SK-N-SH (cell line): ENCODE results near the gene MAP2K5. TPM values are rescaled to one million over a fixed set of nuclear protein-coding genes. Genes with fewer than 3 reads are reported as not detected.

Source experiments
- CTCF ChIA-PET: fragments of 300-600, 350-600 bp; formaldehyde crosslinking; extraction: SDS; loops from one replicate; lab custom pipeline; 2021; lab: Yijun Ruan, JAX
- POLR2A ChIA-PET: fragments of 350-600 bp; sonication (Branson Sonifier 250); formaldehyde crosslinking; extraction: SDS; loops from one replicate; lab custom pipeline; 2020; ENCODE audit warnings: antibody characterized with exemption, inconsistent platforms; lab: Yijun Ruan, JAX
- DNase-seq: peaks from one replicate; pipeline ENCODE4 v3.0.0; 2012
- H2AFZ ChIP-seq: fragments of 200-600 bp; sonication (generic); 2 replicates; pipeline ENCODE4 v1.8.1; 2016; ENCODE audit warnings: antibody characterized with exemption, mild to moderate bottlenecking, low read depth
- H3F3A ChIP-seq: fragments of 200-600 bp; sonication (generic); replicated peaks from 2 replicates; pipeline ENCODE3; 2016; ENCODE audit warnings: antibody characterized with exemption, mild to moderate bottlenecking; ENCODE audit not compliant: insufficient read depth
- H3K27ac ChIP-seq, 2 experiments: fragments of 200-500 bp in 1 of 2; fragments of 200-600 bp in 1 of 2; sonication (Bioruptor generic) in 1 of 2; sonication (generic), shearing (Covaris generic) in 1 of 2; 2 replicates each; pipeline versions ENCODE4 v1.5.1 to v1.6.1; 2014 to 2016; ENCODE audit warnings: low read depth in 2 of 2, inconsistent platforms in 1 of 2, low read length in 1 of 2, mild to moderate bottlenecking in 1 of 2, mixed read lengths in 1 of 2
- H3K27me3 ChIP-seq: fragments of 200-600 bp; sonication (generic), shearing (Covaris generic); 2 replicates; pipeline ENCODE4 v1.6.1; 2016; ENCODE audit warnings: mixed run types; ENCODE audit not compliant: insufficient read depth
- H3K36me3 ChIP-seq, 2 experiments: fragments of 200-500 bp in 1 of 2; fragments of 200-600 bp in 1 of 2; sonication (Bioruptor generic) in 1 of 2; sonication (generic) in 1 of 2; replicated peaks in 1 of 2; 2 replicates each; pipeline versions ENCODE3 to v1.5.1; 2014 to 2016; ENCODE audit warnings: low read length in 1 of 2, mild to moderate bottlenecking in 1 of 2; ENCODE audit not compliant: insufficient read depth in 2 of 2, control insufficient read depth in 1 of 2
- H3K4me1 ChIP-seq, 2 experiments: fragments of 200-500 bp in 1 of 2; fragments of 200-600 bp in 1 of 2; sonication (Bioruptor generic) in 1 of 2; sonication (generic), shearing (Covaris generic) in 1 of 2; 2 replicates each; pipeline versions ENCODE4 v1.5.1 to v1.6.1; 2014 to 2016; ENCODE audit warnings: low read depth in 1 of 2, low read length in 1 of 2, mixed run types in 1 of 2; ENCODE audit not compliant: insufficient read depth in 2 of 2, control insufficient read depth in 1 of 2
- H3K4me2 ChIP-seq: fragments of 200-600 bp; sonication (generic), shearing (Covaris generic); 2 replicates; pipeline ENCODE4 v1.6.1; 2017; ENCODE audit warnings: mixed run types
- H3K4me3 ChIP-seq, 2 experiments: fragments of 200-500 bp in 1 of 2; fragments of 200-600 bp in 1 of 2; sonication (Bioruptor generic) in 1 of 2; sonication (generic), shearing (Covaris generic) in 1 of 2; 2 replicates each; pipeline versions ENCODE4 v1.5.1 to v1.8.1; 2014 to 2016; ENCODE audit warnings: low read depth in 2 of 2, inconsistent platforms in 1 of 2, low read length in 1 of 2, mild to moderate bottlenecking in 1 of 2, mixed read lengths in 1 of 2, moderate library complexity in 1 of 2
- H3K79me2 ChIP-seq: fragments of 200-600 bp; sonication (generic); 2 replicates; pipeline ENCODE4 v1.8.1; 2017; ENCODE audit warnings: mild to moderate bottlenecking; ENCODE audit not compliant: insufficient read depth
- H3K9ac ChIP-seq: fragments of 200-600 bp; sonication (generic); 2 replicates; pipeline ENCODE4 v1.6.1; 2017; ENCODE audit warnings: mixed run types
- H3K9me2 ChIP-seq: fragments of 200-600 bp; sonication (generic); 2 replicates; pipeline ENCODE4 v1.6.1; 2017; ENCODE audit warnings: mixed run types
- H3K9me3 ChIP-seq: fragments of 200-600 bp; sonication (generic); 2 replicates; pipeline ENCODE4 v1.6.1; 2017; ENCODE audit warnings: mixed run types, mild to moderate bottlenecking, moderate library complexity
- H4K20me1 ChIP-seq: fragments of 200-600 bp; sonication (generic); 2 replicates; pipeline ENCODE4 v1.6.1; 2017; ENCODE audit warnings: mild to moderate bottlenecking, mixed run types; ENCODE audit not compliant: insufficient read depth
- CTCF ChIP-seq: fragments of 200-600 bp; sonication (generic); IDR thresholded peaks from 2 replicates; pipeline ENCODE4 v1.6.1; 2017; ENCODE audit warnings: antibody characterized with exemption, mild to moderate bottlenecking, moderate library complexity
- ELF1 ChIP-seq: IDR thresholded peaks from 2 replicates; pipeline ENCODE4 v1.4.0; 2012
- EP300 ChIP-seq, 2 experiments: IDR thresholded peaks; 2 replicates each; pipeline versions ENCODE4 v1.4.0 to v1.6.1; 2012; ENCODE audit warnings: borderline replicate concordance in 1 of 2, low read depth in 1 of 2, low read length in 1 of 2
- EZH2phosphoT487 ChIP-seq: fragments of 200-600 bp; sonication (generic); IDR thresholded peaks from 2 replicates; pipeline ENCODE4 v1.6.1; 2017; ENCODE audit warnings: low read depth, mixed run types, mild to moderate bottlenecking, antibody characterized with exemption, moderate library complexity, borderline replicate concordance
- FOSL2 ChIP-seq: IDR thresholded peaks from 2 replicates; pipeline ENCODE4 v1.4.0; 2012; ENCODE audit warnings: low read depth, mild to moderate bottlenecking, moderate library complexity, borderline replicate concordance
- GABPA ChIP-seq: IDR thresholded peaks from 2 replicates; pipeline ENCODE4 v1.4.0; 2012; ENCODE audit warnings: low read depth, mild to moderate bottlenecking
- GATA2 ChIP-seq: sonication (generic); formaldehyde crosslinking; IDR thresholded peaks from 2 replicates; pipeline ENCODE4 v1.5.0; 2020; ENCODE audit warnings: mild to moderate bottlenecking, missing genetic modification reagents
- IRF3 ChIP-seq: fragments of 150-350 bp; IDR thresholded peaks from 2 replicates; pipeline ENCODE4 v1.6.1; 2016; ENCODE audit warnings: mild to moderate bottlenecking, low read depth, low read length
- MEF2A ChIP-seq: IDR thresholded peaks from 2 replicates; pipeline ENCODE4 v1.4.0; 2012; ENCODE audit warnings: low read depth, borderline replicate concordance
- NFIC ChIP-seq: IDR thresholded peaks from 2 replicates; pipeline ENCODE4 v1.4.0; 2012; ENCODE audit warnings: borderline replicate concordance
- PBX3 ChIP-seq: IDR thresholded peaks from 2 replicates; pipeline ENCODE4; 2012
- RCOR1 ChIP-seq: fragments of 150-350 bp; IDR thresholded peaks from 2 replicates; pipeline ENCODE4 v1.6.1; 2017; ENCODE audit warnings: antibody characterized with exemption, low read length
- RFX5 ChIP-seq: IDR thresholded peaks from 2 replicates; pipeline ENCODE4 v1.6.1; 2012; ENCODE audit warnings: mild to moderate bottlenecking, improper control_type of control experiment, low read length
- RXRA ChIP-seq: IDR thresholded peaks from 2 replicates; pipeline ENCODE4 v1.4.0; 2012; ENCODE audit warnings: low read depth, mild to moderate bottlenecking, borderline replicate concordance
- SMC3 ChIP-seq: IDR thresholded peaks from 2 replicates; pipeline ENCODE4 v1.6.1; 2012; ENCODE audit warnings: low read depth, low read length, improper control_type of control experiment
- TAF1 ChIP-seq: IDR thresholded peaks from 2 replicates; pipeline ENCODE4 v1.6.1; 2012; ENCODE audit warnings: low read depth, mild to moderate bottlenecking, low read length, moderate library complexity, borderline replicate concordance
- TCF12 ChIP-seq: IDR thresholded peaks from 2 replicates; pipeline ENCODE4 v1.4.0; 2012
- YY1 ChIP-seq: IDR thresholded peaks from 2 replicates; pipeline ENCODE4 v1.4.0; 2012; ENCODE audit warnings: low read depth, mild to moderate bottlenecking
- WGBS: methylation state at CpG from one replicate; pipeline ENCODE4 v1.1.6; 2017; ENCODE audit warnings: low lambda C conversion rate; 5-methylcytosine and 5-hydroxymethylcytosine counted together
- polyA plus RNA-seq, 3 experiments: library from polyadenylated mRNA; depleted of rRNA; stranded (reverse); fragments of >200 nt; gene quantifications; 2 replicates each; pipeline ENCODE4 v1.2.3, GENCODE V29; 2012

The MAP2K5 gene
- polyA plus RNA-seq, 1 of the 3 experiments (the other 2 are of a cell fraction): 6.2 TPM

GRCh38 chr15:67746022-67746421 lies 203.5 kb downstream of the MAP2K5 start:
- no peak for DNase-seq
- no peak overlapping the region for H3K4me2 ChIP-seq
- H3K27ac ChIP-seq: no peak overlapping the region
- peaks cover 0 to 2% of the 10 kb centered on the region in 2 experiments; a peak in 2 of 4 replicates for H3K4me1 ChIP-seq
- no peak for TF ChIP-seq IRF3
- TF ChIP-seq TAF1: no peak
- TF ChIP-seq MEF2A: no peak
- no peak for TF ChIP-seq TCF12
- TF ChIP-seq YY1: no peak
- TF ChIP-seq GABPA: no peak
- no peak for TF ChIP-seq NFIC
- H4K20me1 ChIP-seq: no peaks in the 10 kb centered on the region
- ChIA-PET POLR2A (no interaction called here), CTCF (no interaction called here)
- no peaks in the 10 kb centered on the region for H3K27me3 ChIP-seq
- H3K79me2 ChIP-seq: no peaks in the 10 kb centered on the region
- H3K36me3 ChIP-seq: peaks cover 0 to 9% of the 10 kb centered on the region in 2 experiments
- H3K9ac ChIP-seq: no peak overlapping the region
- H3K9me3 ChIP-seq: no peaks in the 10 kb centered on the region
- H3K4me3 ChIP-seq: no peak overlapping the region
- H2AFZ ChIP-seq: no peak overlapping the region
- 88% methylated on average over 1 of the region's 1 CpG for WGBS
- H3K9me2 ChIP-seq: no peaks in the 10 kb centered on the region
- H3F3A ChIP-seq: no peaks in the 10 kb centered on the region

GRCh38 chr15:67746450-67746849 lies 203.9 kb downstream of the MAP2K5 start:
- POLR2A ChIA-PET: no interaction called here
- Histone ChIP-seq H3K4me3 (no peak overlapping the region), H3K9ac (no peak overlapping the region), H3K36me3 (peaks cover 0 to 9% of the 10 kb centered on the region in 2 experiments), H2AFZ (no peak overlapping the region)
- TF ChIP-seq RCOR1: no peak
- TF ChIP-seq CTCF: no peak
- no peak for TF ChIP-seq EP300 (IDR thresholded peaks at IDR 0.05; ENCODE audit: borderline replicate concordance in 1 of 2, low read depth in 1 of 2, low read length in 1 of 2)
- TF ChIP-seq GATA2: no peak
- no peak for TF ChIP-seq RFX5
- TF ChIP-seq MEF2A: no peak
- no peak for TF ChIP-seq RXRA
- TF ChIP-seq ELF1: no peak
- no peak for TF ChIP-seq EZH2phosphoT487
- no peak for TF ChIP-seq FOSL2
- TF ChIP-seq SMC3: no peak
- TF ChIP-seq PBX3: no peak
- no peak for TF ChIP-seq IRF3
- TF ChIP-seq, all 33 proteins: peak for 0
- DNase-seq: no peak
- WGBS: 97% methylated on average over 4 of the region's 4 CpGs
- CTCF ChIA-PET: no interaction called here
- Histone ChIP-seq H3K4me1 (peaks cover 0 to 2% of the 10 kb centered on the region in 2 experiments; a peak in 2 of 4 replicates), H3F3A (no peaks in the 10 kb centered on the region), H4K20me1 (no peaks in the 10 kb centered on the region), H3K9me2 (no peaks in the 10 kb centered on the region), H3K4me2 (no peak overlapping the region), H3K27ac (no peak overlapping the region), H3K79me2 (no peaks in the 10 kb centered on the region), H3K9me3 (no peaks in the 10 kb centered on the region), H3K27me3 (no peaks in the 10 kb centered on the region)
